Activated CD4-positive, alpha-beta memory T cell treated with anti-CD3 and anti-CD28 coated beads for 36 hours (primary cell): ENCODE results near the gene LYG1. TPM values are rescaled to one million over a fixed set of nuclear protein-coding genes. Genes with fewer than 3 reads are reported as not detected.
A peak's percentile ranks its signal among the peaks of the same experiment; 100 is the strongest.
"Not testable (repeated sequence)": the region's sequence is repeated elsewhere in the genome, so short reads cannot be mapped to it uniquely, and the experiment has no call there.

Experiments used
- CTCF ChIA-PET: fragments of 350-600 bp; sonication (Branson Sonifier 250); formaldehyde crosslinking; loops from one replicate; lab custom pipeline; 2021; ENCODE audit warnings: antibody characterized with exemption, inconsistent platforms; lab: Charles Lee
- POLR2A ChIA-PET: fragments of 350-600 bp; sonication (Branson Sonifier 250); formaldehyde crosslinking; loops from one replicate; lab custom pipeline; 2021; ENCODE audit warnings: antibody characterized with exemption; lab: Charles Lee
- DNase-seq: peaks from one replicate; pipeline ENCODE4 v3.0.0-alpha.2; 2020
- H3K27ac Mint-ChIP-seq: one replicate; pipeline ENCODE4 v1.8.0; 2021; ENCODE audit warnings: mixed read lengths
- H3K27me3 Mint-ChIP-seq: one replicate; pipeline ENCODE4 v1.8.0; 2021; ENCODE audit warnings: mixed read lengths
- H3K36me3 Mint-ChIP-seq: one replicate; pipeline ENCODE4 v1.8.0; 2021; ENCODE audit warnings: mixed read lengths
- H3K4me1 Mint-ChIP-seq: one replicate; pipeline ENCODE4 v1.8.0; 2021; ENCODE audit warnings: low read depth, mixed read lengths
- H3K4me3 Mint-ChIP-seq: one replicate; pipeline ENCODE4 v1.8.0; 2021; ENCODE audit warnings: mild to moderate bottlenecking, mixed read lengths
- H3K9me3 Mint-ChIP-seq: one replicate; pipeline ENCODE4 v1.8.0; 2021; ENCODE audit warnings: mixed read lengths
- intact Hi-C: fragments of 100-400 bp; cut with micrococcal nuclease; formaldehyde crosslinking; loops from one replicate; pipeline ENCODE4 v1.15.1; 2023
- total RNA-seq, 2 experiments: library from RNA; stranded (reverse); gene quantifications; one replicate each; pipeline ENCODE4 v1.2.3, GENCODE V29; 2021

LYG1 gene
- 1 to 10 TPM in 1 of 2 experiments, under 1 TPM in 1; 0.29 to 1.2 TPM for total RNA-seq

DNA sequence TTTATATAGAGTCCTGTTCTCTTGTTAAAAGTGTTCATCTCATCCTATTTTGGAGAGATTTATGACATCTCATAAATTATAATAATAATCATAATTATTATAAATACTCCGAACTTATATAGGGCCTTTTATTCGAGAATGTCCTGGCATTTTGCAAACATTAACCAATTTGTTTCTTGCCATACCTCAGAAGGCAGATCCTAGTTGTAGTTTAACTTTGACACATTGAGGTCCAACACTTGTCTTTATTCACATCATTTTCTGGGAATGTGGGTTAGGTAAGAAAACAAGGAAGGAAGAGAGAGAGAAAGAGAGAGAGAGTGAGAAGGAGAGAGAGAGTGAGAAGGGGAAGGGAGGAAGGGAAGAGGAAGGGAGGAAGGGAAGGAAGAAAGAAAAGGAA lies at the start of gene LYG1:
Gene LYG1, minus strand, starts transcription at position 101 of the 400 bp plus-strand sequence. CDS start 5,527 bp downstream, outside the sequence.
- intact Hi-C loops, H3K4me1 Mint-ChIP-seq, POLR2A ChIA-PET, CTCF ChIA-PET, H3K9me3 Mint-ChIP-seq, H3K27me3 Mint-ChIP-seq, H3K4me3 Mint-ChIP-seq, DNase-seq, H3K27ac Mint-ChIP-seq: not testable (repeated sequence)
- peaks cover 24% of the 10 kb centered on the region for H3K36me3 Mint-ChIP-seq

DNA sequence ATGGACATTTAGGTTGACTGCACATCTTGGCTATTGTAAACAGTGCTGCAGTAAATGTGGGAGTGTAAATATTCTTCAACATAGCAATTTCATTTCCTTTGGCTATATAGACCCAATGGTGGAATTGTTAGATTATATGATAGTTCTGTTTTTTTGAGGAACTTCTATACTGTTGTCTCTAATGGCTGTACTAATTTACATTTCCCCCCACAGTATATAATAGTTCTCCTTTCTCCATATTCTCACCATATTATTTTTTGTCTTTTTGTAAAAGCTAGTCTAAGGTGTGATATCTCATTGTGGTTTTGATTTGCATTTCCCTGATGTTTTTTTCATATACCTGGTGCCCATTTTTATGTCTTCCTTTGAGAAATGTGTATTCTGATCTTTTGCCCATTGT lies 49.2 kb upstream of the LYG1 start:
- ChIA-PET POLR2A (no interaction called here), CTCF (no interaction called here)
- Mint-ChIP-seq H3K9me3 (no peaks in the 10 kb centered on the region), H3K36me3 (no peaks in the 10 kb centered on the region), H3K27ac (no peak overlapping the region), H3K27me3 (no peaks in the 10 kb centered on the region), H3K4me3 (no peak overlapping the region), H3K4me1 (peaks cover 68% of the 10 kb centered on the region)
- no peak for DNase-seq
- intact Hi-C loops = no loop called here

DNA sequence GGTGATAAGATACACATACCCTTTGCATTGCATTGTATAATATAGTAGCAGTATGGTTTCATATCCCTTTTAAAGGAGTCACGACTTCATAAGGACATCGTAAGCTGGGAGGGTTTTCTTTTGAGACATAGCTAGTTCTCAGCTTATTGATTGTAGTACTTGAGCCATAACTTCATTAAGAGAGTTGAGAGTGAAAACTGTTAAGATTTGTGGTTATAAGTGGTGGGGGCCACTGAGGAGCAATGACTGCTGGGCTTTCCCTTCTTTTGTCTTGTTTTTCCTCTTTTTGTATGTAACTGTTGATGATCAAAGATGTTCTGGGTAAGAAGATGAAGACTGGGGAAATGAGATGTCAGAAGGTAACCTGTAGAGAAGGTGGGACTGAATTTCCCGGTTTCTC lies 47.2 kb upstream of the LYG1 start:
- DNase-seq = peak; percentile 28
- CTCF ChIA-PET = interaction anchor here (1.0 to 1.5 kb wide), 3 partner anchors 10 to 168 kb away, joined by 3 read pairs; partner anchors contain the start of gene EIF5B
- H3K27me3 Mint-ChIP-seq = no peaks in the 10 kb centered on the region
- POLR2A ChIA-PET = interaction anchor here (1.0 kb wide), 1 partner anchor 11 kb away, joined by 7 read pairs; the partner anchor contains the start of gene EIF5B
- H3K36me3 Mint-ChIP-seq = peaks cover 1% of the 10 kb centered on the region
- peak overlapping the region; percentile 55 for H3K27ac Mint-ChIP-seq
- intact Hi-C loops = loop anchor here (1.0 kb wide), 1 partner anchor 28 kb away; no protein-coding TSS in a partner anchor
- peak overlapping the region; percentile 1 for H3K4me3 Mint-ChIP-seq
- H3K9me3 Mint-ChIP-seq = no peaks in the 10 kb centered on the region
- H3K4me1 Mint-ChIP-seq = peaks cover 57% of the 10 kb centered on the region

DNA sequence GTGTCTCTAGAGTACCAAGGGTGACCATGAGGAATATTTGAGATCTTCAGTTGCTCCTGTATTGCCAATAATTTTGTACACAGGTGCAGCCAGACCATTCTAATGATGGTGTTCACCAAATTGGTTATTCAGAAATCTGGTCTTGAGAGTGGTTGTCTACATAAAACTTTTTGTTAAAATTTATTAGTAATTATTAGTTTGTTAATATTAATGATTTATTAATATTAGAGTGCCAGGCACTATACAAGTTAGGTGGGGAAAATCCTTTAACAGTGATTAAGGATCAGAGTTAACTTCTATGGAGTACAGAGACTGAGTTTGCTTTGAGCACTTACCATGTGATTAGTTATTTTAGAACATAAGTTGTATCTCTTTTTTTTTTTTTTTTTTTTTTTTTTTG lies 45.2 kb upstream of the LYG1 start:
- intact Hi-C loops = no loop called here
- ChIA-PET CTCF (interaction anchor here (0.9 kb wide), 1 partner anchor 14 kb away, joined by 3 read pairs; no protein-coding TSS in a partner anchor), POLR2A (no interaction called here)
- H3K36me3 Mint-ChIP-seq = peaks cover 3% of the 10 kb centered on the region
- peaks cover 65% of the 10 kb centered on the region for H3K4me1 Mint-ChIP-seq
- H3K9me3 Mint-ChIP-seq = no peaks in the 10 kb centered on the region
- DNase-seq = no peak
- H3K27me3 Mint-ChIP-seq = no peaks in the 10 kb centered on the region
- no peak overlapping the region for H3K27ac Mint-ChIP-seq
- no peak overlapping the region for H3K4me3 Mint-ChIP-seq

DNA sequence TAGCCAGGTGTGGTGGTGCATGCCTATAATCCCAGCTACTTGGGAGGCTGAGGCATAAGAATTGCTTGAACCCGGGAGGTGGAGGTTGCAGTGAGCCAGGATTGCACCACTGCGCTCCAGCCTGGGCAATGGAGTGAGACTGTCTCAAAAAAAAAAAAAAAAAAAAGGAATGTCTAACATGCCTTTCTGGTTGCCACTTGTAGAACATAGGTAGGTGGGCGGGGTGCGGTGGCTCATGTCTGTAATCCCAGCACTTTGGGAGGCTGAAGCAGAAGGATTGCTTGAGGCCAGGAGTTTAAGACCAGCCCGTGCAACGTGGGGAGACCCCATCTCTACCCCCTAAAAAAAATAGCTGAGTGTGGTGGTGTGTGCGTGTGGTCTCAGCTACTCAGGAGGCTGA lies 44.4 kb upstream of the LYG1 start:
- H3K9me3 Mint-ChIP-seq, H3K4me3 Mint-ChIP-seq, intact Hi-C loops, DNase-seq, H3K36me3 Mint-ChIP-seq, POLR2A ChIA-PET, CTCF ChIA-PET, H3K27ac Mint-ChIP-seq, H3K27me3 Mint-ChIP-seq: not testable (repeated sequence)
- H3K4me1 Mint-ChIP-seq = peaks cover 67% of the 10 kb centered on the region

DNA sequence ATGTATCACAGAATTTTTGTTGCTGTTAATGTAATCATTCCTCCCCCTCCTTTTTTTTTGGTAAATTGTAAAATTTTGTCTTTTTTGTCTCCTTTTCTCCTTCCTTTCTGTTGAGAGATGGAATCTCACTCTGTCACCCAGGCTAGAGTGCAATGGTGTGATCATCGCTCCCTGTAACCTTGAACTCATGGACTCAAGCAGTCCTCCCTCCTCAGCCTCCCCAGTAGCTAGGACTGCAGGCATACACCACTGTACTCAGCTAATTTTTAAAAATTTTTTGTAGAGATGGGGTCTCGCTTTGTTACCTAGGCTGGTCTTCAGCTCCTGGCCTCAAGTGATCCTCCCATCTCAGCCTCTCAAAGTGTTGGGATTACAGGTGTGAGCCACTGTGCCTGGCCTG lies 41.5 kb upstream of the LYG1 start:
- H3K36me3 Mint-ChIP-seq = peaks cover 3% of the 10 kb centered on the region
- H3K27ac Mint-ChIP-seq = no peak overlapping the region

DNA sequence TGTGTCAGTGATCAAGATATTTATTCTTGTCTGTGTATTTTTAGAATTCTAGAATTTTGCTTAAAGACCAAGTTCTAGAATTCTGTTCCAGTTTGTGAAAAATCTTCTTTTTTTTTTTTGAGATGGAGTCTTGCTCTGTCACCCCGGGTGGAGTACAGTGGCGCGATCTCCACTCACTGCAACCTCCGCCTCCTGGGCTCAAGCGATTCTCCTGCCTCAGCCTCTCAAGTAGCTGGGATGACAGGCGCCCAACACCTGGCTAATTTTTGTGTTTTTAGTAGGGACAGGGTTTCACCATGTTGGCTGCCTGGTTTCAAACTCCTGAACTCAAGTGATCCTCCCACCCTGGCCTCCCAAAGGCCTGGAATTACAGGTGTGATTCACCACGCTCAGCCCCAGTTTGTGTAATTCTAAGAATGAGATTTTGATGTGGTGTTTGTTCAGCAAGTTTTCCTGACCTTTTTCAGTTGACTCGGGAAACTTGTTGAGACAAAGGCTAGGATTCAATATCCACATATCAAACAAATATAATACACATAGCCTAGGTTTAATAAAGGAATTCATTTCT lies 39.8 kb upstream of the LYG1 start:
- CTCF ChIA-PET = no interaction called here
- H3K4me3 Mint-ChIP-seq = no peak overlapping the region
- H3K27ac Mint-ChIP-seq = no peak overlapping the region
- H3K27me3 Mint-ChIP-seq = no peaks in the 10 kb centered on the region
- peaks cover 6% of the 10 kb centered on the region for H3K36me3 Mint-ChIP-seq
- no peak for DNase-seq
- peaks cover 44% of the 10 kb centered on the region for H3K4me1 Mint-ChIP-seq
- POLR2A ChIA-PET = no interaction called here
- H3K9me3 Mint-ChIP-seq = no peaks in the 10 kb centered on the region
- intact Hi-C loops = no loop called here

More for the DNA sequence above, 41.5 kb upstream of the LYG1 start:
- peaks cover 54% of the 10 kb centered on the region for H3K4me1 Mint-ChIP-seq
- ChIA-PET POLR2A (interaction anchor here (0.6 kb wide), 1 partner anchor 391 kb away, joined by 4 read pairs; no protein-coding TSS in a partner anchor), CTCF (interaction anchor here (0.6 kb wide), 1 partner anchor 96 kb away, joined by 3 read pairs; no protein-coding TSS in a partner anchor)
- H3K4me3 Mint-ChIP-seq = no peak overlapping the region
- no peak for DNase-seq
- H3K27me3 Mint-ChIP-seq = no peaks in the 10 kb centered on the region
- intact Hi-C loops = no loop called here
- no peaks in the 10 kb centered on the region for H3K9me3 Mint-ChIP-seq

DNA sequence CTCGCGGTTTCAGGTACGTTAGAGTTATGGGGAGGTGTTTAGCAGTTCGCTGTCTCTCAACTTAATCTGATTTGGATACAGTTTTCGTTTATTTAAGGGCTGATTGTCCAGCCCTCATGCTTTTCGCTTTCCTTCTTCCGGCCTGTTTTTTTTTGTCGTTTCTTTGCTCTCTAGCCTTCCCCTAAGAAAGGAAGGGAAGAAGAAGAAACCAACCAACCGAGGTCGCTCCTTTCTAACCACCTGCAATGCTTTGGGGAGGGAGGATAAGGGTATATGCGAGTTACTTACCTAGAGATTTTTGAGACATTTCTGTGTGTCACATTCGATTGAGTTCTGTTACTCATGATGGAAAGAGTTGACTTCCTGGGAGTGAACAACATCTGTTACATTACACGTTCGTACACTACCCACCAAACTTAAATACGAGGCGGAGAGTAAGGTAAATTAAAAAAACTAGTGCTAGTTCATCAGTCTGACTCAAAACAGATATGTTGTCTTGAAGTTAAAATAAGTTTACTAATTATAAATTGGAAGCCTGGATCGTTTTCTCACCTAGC lies 37.1 kb upstream of the LYG1 start:
- H3K4me1 Mint-ChIP-seq = peaks cover 57% of the 10 kb centered on the region
- peaks cover 5% of the 10 kb centered on the region for H3K36me3 Mint-ChIP-seq
- no peaks in the 10 kb centered on the region for H3K27me3 Mint-ChIP-seq
- no peak overlapping the region for H3K4me3 Mint-ChIP-seq
- DNase-seq = peak; percentile 18
- intact Hi-C loops = loop anchor here (5.0 to 10.0 kb wide), 2 partner anchors 606 to 1247 kb away; partner anchors contain the start of gene MGAT4A
- CTCF ChIA-PET = interaction anchor here (0.5 to 1.4 kb wide), 2 partner anchors 10 to 47 kb away, joined by 3 to 5 read pairs; no protein-coding TSS in a partner anchor
- POLR2A ChIA-PET = interaction anchor here (1.1 to 1.7 kb wide), 4 partner anchors 10 to 198 kb away, joined by 4 to 10 read pairs (median 6); partner anchors contain the start of genes LIPT1 and TSGA10
- no peak overlapping the region for H3K27ac Mint-ChIP-seq
- no peaks in the 10 kb centered on the region for H3K9me3 Mint-ChIP-seq

DNA sequence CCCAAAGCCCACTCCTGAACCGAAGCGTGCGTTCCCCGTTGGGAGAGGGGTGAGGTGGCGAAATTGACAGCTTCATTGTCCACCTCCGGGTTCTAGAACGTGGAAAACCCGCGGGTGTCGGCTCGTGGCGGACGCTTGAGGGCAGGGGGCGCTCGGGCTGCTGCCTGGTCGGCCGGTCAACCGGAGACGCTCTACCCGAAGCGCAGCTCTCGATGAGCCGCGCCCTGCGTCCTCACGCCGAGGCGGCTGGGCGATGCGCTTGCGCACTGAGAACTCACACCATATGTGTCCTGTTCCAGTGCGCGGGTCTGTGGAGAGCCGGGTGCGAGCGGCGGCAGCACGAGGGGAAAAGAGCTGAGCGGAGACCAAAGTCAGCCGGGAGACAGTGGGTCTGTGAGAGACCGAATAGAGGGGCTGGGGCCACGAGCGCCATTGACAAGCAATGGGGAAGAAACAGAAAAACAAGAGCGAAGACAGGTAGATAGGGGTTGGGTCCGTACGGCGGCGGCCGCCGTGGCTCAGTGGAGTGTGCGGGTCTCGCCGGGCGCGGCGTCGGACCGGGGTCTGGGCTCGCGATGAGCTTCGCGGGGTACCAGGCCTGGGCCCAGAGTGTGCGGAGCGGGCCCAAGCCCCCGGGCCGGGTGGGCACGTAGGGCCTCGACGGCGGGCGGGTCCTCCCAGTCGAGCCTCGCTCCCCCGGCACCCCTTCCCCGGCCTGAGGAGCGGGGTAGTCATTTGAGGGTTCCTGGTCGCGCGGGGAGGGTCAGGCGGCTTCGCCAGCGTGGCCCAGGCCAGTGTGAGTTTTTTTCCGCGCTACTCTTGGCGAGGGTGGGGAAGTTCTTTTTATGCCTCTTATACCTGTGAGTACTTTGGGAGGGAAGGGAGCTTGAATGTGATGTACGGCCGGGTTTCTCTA lies 36.4 kb upstream of the LYG1 start, which contains the start of gene EIF5B:
Gene EIF5B, plus strand, starts transcription at position 277 of the 916 bp plus-strand sequence. Its CDS starts 166 bp downstream, at position 443.
- intact Hi-C loops = loop anchor here (2.0 to 10.0 kb wide), 3 partner anchors 39 to 1247 kb away; partner anchors contain the start of gene MGAT4A
- CTCF ChIA-PET = interaction anchor here (0.5 to 3.1 kb wide), 7 partner anchors 10 to 417 kb away, joined by 3 to 18 read pairs (median 5); partner anchors contain the start of genes MITD1, MRPL30 and REV1
- Mint-ChIP-seq H3K9me3 (no peaks in the 10 kb centered on the region), H3K4me1 (peaks cover 55% of the 10 kb centered on the region), H3K4me3 (no peak within 1 kb of the TSS), H3K27me3 (no peaks in the 10 kb centered on the region), H3K36me3 (peaks cover 11% of the 10 kb centered on the region), H3K27ac (no peak within 1 kb of the TSS)
- POLR2A ChIA-PET = interaction anchor here (0.6 to 1.7 kb wide), 10 partner anchors 11 to 482 kb away, joined by 3 to 10 read pairs (median 4); partner anchors contain the start of genes C2orf15, LIPT1 and TSGA10
- DNase-seq = peak; percentile 95

DNA sequence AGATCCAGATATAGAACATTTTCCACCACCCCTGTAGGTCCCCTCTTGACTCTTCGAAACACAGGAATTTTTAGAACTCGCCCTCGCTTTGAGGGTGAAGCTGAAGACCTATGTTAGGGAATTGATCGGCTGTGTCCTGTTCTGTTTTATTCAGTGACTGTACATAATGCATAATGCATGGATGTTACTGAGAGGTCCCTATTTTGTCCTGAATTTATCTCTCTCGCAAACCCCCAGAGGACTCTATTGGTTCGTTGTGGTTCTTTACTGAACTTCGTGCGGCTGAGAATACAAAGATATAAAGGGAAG lies 35.8 kb upstream of the LYG1 start:
- H3K36me3 Mint-ChIP-seq = peaks cover 17% of the 10 kb centered on the region
- H3K4me3 Mint-ChIP-seq = no peak overlapping the region
- DNase-seq = peak; percentile 15
- no peak overlapping the region for H3K27ac Mint-ChIP-seq
- no peaks in the 10 kb centered on the region for H3K9me3 Mint-ChIP-seq
- no peaks in the 10 kb centered on the region for H3K27me3 Mint-ChIP-seq
- intact Hi-C loops = loop anchor here (1.0 to 10.0 kb wide), 8 partner anchors 40 to 1248 kb away; partner anchors contain the start of genes C2orf15, COA5, MGAT4A and MITD1
- CTCF ChIA-PET = interaction anchor here (0.6 to 3.1 kb wide), 5 partner anchors 43 to 418 kb away, joined by 3 to 18 read pairs (median 5); partner anchors contain the start of genes MITD1, MRPL30 and REV1
- peaks cover 50% of the 10 kb centered on the region for H3K4me1 Mint-ChIP-seq
- POLR2A ChIA-PET = interaction anchor here (0.6 to 1.7 kb wide), 9 partner anchors 11 to 481 kb away, joined by 3 to 10 read pairs (median 4); partner anchors contain the start of genes C2orf15, LIPT1 and TSGA10
